HepG2 (cell line): ENCODE data around the gene FAM131C. TPM values are rescaled to one million over a fixed set of nuclear protein-coding genes. Genes with fewer than 3 reads are reported as not detected.

Source experiments
- AHR ChIP-seq: IDR thresholded peaks from 2 replicates; pipeline ENCODE4 v1.6.1; 2018; ENCODE audit warnings: missing genetic modification reagents, missing compliant biosample characterization
- CBFB ChIP-seq: sonication (generic); formaldehyde crosslinking; IDR thresholded peaks from 2 replicates; pipeline ENCODE4 v1.4.0; 2020; ENCODE audit warnings: missing genetic modification reagents
- HNF4G ChIP-seq, 2 experiments: sonication (generic) in 1 of 2; formaldehyde crosslinking in 1 of 2; IDR thresholded peaks; 2 replicates each; pipeline versions ENCODE4 v1.4.0 to v1.6.1; 2011 to 2020; ENCODE audit warnings: borderline replicate concordance in 2 of 2, low read depth in 2 of 2, mild to moderate bottlenecking in 2 of 2, low read length in 1 of 2, missing genetic modification reagents in 1 of 2, moderate library complexity in 1 of 2
- HNRNPH1 ChIP-seq: fragments of 200-400 bp; formaldehyde crosslinking; optimal IDR thresholded peaks from 2 replicates; pipeline ENCODE3; 2017; ENCODE audit warnings: mild to moderate bottlenecking, low read depth, low read length
- JARID2 ChIP-seq: sonication (generic); formaldehyde crosslinking; IDR thresholded peaks from 2 replicates; pipeline ENCODE4 v1.8.1; 2023; ENCODE audit warnings: missing genetic modification reagents, inconsistent platforms; ENCODE audit not compliant: insufficient replicate concordance
- MATR3 ChIP-seq: sonication (generic); formaldehyde crosslinking; IDR thresholded peaks from 2 replicates; pipeline ENCODE4 v1.4.0; 2020; ENCODE audit warnings: missing genetic modification reagents
- MEIS2 ChIP-seq: sonication (generic); formaldehyde crosslinking; IDR thresholded peaks from 2 replicates; pipeline ENCODE4 v1.9.0; 2021; ENCODE audit warnings: mild to moderate bottlenecking, missing genetic modification reagents
- MTA1 ChIP-seq: sonication (generic); formaldehyde crosslinking; IDR thresholded peaks from 2 replicates; pipeline ENCODE4 v1.4.0; 2020; ENCODE audit warnings: missing genetic modification reagents, mild to moderate bottlenecking, borderline replicate concordance
- MXI1 ChIP-seq: IDR thresholded peaks from 3 replicates; pipeline ENCODE4 v1.6.1; 2012; ENCODE audit warnings: low read depth, low read length, inconsistent platforms, borderline replicate concordance
- RAD21 ChIP-seq: fragments of 450-650 bp; formaldehyde crosslinking; IDR thresholded peaks from 2 replicates; pipeline ENCODE4 v1.5.0; 2020; ENCODE audit warnings: mild to moderate bottlenecking
- TOE1 ChIP-seq: sonication (generic); formaldehyde crosslinking; IDR thresholded peaks from 2 replicates; pipeline ENCODE4 v1.4.0; 2020; ENCODE audit warnings: mild to moderate bottlenecking, missing genetic modification reagents
- ZC3H4 ChIP-seq: sonication (generic); formaldehyde crosslinking; IDR thresholded peaks from 2 replicates; pipeline ENCODE4 v1.4.0; 2020; ENCODE audit warnings: missing genetic modification reagents, borderline replicate concordance
- ZNF121 ChIP-seq: sonication (generic); formaldehyde crosslinking; IDR thresholded peaks from 2 replicates; pipeline ENCODE4 v1.5.0; 2020; ENCODE audit warnings: mild to moderate bottlenecking, missing genetic modification reagents
- ZNF138 ChIP-seq: sonication (generic); formaldehyde crosslinking; IDR thresholded peaks from 2 replicates; pipeline ENCODE4 v1.5.0; 2020; ENCODE audit warnings: mild to moderate bottlenecking, low read depth, missing genetic modification reagents
- ZNF180 ChIP-seq: sonication (generic); formaldehyde crosslinking; IDR thresholded peaks from 2 replicates; pipeline ENCODE4 v1.4.0; 2020; ENCODE audit warnings: low read depth, missing genetic modification reagents, borderline replicate concordance
- ZNF382 ChIP-seq: sonication (generic); formaldehyde crosslinking; IDR thresholded peaks from 2 replicates; pipeline ENCODE4 v1.5.0; 2020; ENCODE audit warnings: missing genetic modification reagents, mild to moderate bottlenecking, borderline replicate concordance
- ZNF709 ChIP-seq: sonication (generic); formaldehyde crosslinking; IDR thresholded peaks from 2 replicates; pipeline ENCODE4 v1.5.0; 2020; ENCODE audit warnings: mild to moderate bottlenecking, missing genetic modification reagents
- polyA plus RNA-seq, 8 experiments: library from polyadenylated mRNA; depleted of rRNA in 3 of 8; stranded (reverse) in 7 of 8; unstranded in 1 of 8; fragments of >200 nt; fragmentation: Illumina TruSeq in 4 of 8; extraction: Trizol in 4 of 8; gene quantifications; 2 replicates each; pipeline versions ENCODE4 v1.2.1 to v1.2.3, GENCODE V29; 2011 to 2016; ENCODE audit warnings: low read depth in 4 of 8, missing spikeins in 1 of 8, mixed read lengths in 1 of 8; ENCODE audit not compliant: insufficient read depth in 1 of 8
- total RNA-seq, 5 experiments: library from RNA; depleted of rRNA; stranded (reverse); fragments of >200 nt; fragmentation: Illumina TruSeq; extraction: Trizol; gene quantifications; 2 replicates each; pipeline ENCODE4 v1.2.3, GENCODE V29; 2016; ENCODE audit warnings: low read depth in 1 of 5
- TF ChIP-seq, protein P1 (sequence below): sonication (generic); formaldehyde crosslinking; IDR thresholded peaks from 2 replicates; pipeline ENCODE4 v1.8.0; 2022; ENCODE audit warnings: missing genetic modification reagents, mild to moderate bottlenecking, inconsistent platforms, borderline replicate concordance
- TF ChIP-seq, protein P2 (sequence below): sonication (generic); formaldehyde crosslinking; conservative IDR thresholded peaks from 2 replicates; pipeline ENCODE4 v1.8.0; 2022; ENCODE audit warnings: low read depth, missing genetic modification reagents
- TF ChIP-seq, protein P3 (sequence below): sonication (generic); formaldehyde crosslinking; conservative IDR thresholded peaks from 2 replicates; pipeline ENCODE4 v1.8.0; 2022; ENCODE audit warnings: mild to moderate bottlenecking, moderate library complexity, missing genetic modification reagents
- TF ChIP-seq, protein P4 (sequence below): sonication (generic); formaldehyde crosslinking; IDR thresholded peaks from 2 replicates; pipeline ENCODE4 v1.9.0; 2021; ENCODE audit warnings: missing genetic modification reagents, borderline replicate concordance
- TF ChIP-seq, protein P5 (sequence below): sonication (generic); formaldehyde crosslinking; conservative IDR thresholded peaks from 2 replicates; pipeline ENCODE4 v1.4.0; 2020; ENCODE audit warnings: missing genetic modification reagents

FAM131C gene
- total and polyA plus RNA-seq, 2 of the 13 experiments (the other 11 are each of a cell fraction or from before 2014, with no cell fraction given) = 0.07 TPM; not detected in 1

DNA sequence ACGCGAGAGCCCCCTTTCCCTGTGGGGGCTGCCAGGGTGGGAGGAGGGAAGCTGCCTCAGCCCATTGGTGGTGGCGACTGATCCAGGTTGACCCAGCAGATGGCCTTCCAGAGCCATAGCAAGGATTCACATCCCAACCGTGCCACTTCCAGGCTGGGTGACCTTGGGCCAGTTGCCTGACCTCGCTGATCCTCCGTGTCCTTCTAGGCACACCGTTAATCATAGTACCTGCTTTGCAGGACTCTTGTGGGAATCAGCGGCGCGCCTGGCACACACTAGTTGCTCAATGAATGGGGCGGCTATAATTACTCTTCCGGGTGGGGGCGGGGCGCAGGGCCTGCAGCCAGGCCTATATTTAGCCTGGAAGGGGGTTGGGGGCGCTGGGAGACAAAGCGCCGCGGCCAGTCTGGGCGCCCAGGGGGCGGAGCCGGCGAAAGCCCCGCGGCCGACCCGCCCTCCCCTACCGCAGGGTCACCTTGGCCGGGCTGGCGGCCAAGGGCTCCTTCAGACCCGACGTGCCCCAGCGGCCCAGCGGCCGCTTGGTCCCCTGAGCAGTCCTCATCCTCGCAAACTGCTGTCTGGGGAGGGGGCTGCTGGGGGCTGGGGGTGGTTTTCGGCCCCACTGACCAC is 60.7 kb downstream of the FAM131C start (continued):
- TF ChIP-seq MTA1 (no peak), CBFB (CRISPR knock-in tag) (no peak), AHR (CRISPR knock-in tag) (no peak), ZNF709 (no peak), ZNF138 (CRISPR knock-in tag) (no peak), MXI1 (no peak), MEIS2 (CRISPR knock-in tag) (no peak; the same call in 1 of the 2 replicates), ZNF121 (CRISPR knock-in tag) (no peak), RAD21 (CRISPR knock-in tag) (no peak), HNRNPH1 (no peak), MATR3 (CRISPR knock-in tag) (no peak), ZC3H4 (CRISPR knock-in tag) (no peak), TOE1 (CRISPR knock-in tag) (no peak), JARID2 (CRISPR knock-in tag) (no peak), HNF4G (IDR thresholded peaks at IDR 0.05; ENCODE audit: borderline replicate concordance, low read depth, low read length) (no peak), HNF4G (CRISPR knock-in tag; IDR thresholded peaks at IDR 0.05; ENCODE audit: borderline replicate concordance, low read depth) (no peak), ZNF382 (CRISPR knock-in tag) (no peak), ZNF180 (CRISPR knock-in tag) (no peak)
- TF ChIP-seq, protein P1, sequence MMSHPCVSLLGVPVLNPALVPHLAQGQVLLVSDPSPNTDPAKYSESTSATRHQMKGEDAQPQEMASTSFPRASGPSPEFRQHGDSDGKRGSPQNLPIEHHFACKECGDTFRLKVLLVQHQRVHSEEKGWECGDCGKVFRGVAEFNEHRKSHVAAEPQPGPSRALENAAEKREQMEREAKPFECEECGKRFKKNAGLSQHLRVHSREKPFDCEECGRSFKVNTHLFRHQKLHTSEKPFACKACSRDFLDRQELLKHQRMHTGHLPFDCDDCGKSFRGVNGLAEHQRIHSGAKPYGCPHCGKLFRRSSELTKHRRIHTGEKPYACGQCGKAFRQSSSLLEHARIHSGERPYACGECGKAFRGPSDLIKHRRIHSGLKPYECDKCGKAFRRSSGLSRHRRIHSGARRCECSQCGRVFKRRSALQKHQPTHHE = no peak
- TF ChIP-seq, protein P2, sequence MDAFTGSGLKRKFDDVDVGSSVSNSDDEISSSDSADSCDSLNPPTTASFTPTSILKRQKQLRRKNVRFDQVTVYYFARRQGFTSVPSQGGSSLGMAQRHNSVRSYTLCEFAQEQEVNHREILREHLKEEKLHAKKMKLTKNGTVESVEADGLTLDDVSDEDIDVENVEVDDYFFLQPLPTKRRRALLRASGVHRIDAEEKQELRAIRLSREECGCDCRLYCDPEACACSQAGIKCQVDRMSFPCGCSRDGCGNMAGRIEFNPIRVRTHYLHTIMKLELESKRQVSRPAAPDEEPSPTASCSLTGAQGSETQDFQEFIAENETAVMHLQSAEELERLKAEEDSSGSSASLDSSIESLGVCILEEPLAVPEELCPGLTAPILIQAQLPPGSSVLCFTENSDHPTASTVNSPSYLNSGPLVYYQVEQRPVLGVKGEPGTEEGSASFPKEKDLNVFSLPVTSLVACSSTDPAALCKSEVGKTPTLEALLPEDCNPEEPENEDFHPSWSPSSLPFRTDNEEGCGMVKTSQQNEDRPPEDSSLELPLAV (CRISPR knock-in tag) = no peak
- TF ChIP-seq, protein P3, sequence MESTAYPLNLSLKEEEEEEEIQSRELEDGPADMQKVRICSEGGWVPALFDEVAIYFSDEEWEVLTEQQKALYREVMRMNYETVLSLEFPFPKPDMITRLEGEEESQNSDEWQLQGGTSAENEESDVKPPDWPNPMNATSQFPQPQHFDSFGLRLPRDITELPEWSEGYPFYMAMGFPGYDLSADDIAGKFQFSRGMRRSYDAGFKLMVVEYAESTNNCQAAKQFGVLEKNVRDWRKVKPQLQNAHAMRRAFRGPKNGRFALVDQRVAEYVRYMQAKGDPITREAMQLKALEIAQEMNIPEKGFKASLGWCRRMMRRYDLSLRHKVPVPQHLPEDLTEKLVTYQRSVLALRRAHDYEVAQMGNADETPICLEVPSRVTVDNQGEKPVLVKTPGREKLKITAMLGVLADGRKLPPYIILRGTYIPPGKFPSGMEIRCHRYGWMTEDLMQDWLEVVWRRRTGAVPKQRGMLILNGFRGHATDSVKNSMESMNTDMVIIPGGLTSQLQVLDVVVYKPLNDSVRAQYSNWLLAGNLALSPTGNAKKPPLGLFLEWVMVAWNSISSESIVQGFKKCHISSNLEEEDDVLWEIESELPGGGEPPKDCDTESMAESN (CRISPR knock-in tag) = 0 out of 2 replicates have a peak, but pooled peaks have one; percentile 27
- TF ChIP-seq, protein P4, sequence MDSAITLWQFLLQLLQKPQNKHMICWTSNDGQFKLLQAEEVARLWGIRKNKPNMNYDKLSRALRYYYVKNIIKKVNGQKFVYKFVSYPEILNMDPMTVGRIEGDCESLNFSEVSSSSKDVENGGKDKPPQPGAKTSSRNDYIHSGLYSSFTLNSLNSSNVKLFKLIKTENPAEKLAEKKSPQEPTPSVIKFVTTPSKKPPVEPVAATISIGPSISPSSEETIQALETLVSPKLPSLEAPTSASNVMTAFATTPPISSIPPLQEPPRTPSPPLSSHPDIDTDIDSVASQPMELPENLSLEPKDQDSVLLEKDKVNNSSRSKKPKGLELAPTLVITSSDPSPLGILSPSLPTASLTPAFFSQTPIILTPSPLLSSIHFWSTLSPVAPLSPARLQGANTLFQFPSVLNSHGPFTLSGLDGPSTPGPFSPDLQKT (CRISPR knock-in tag) = no peak
- TF ChIP-seq, protein P5, sequence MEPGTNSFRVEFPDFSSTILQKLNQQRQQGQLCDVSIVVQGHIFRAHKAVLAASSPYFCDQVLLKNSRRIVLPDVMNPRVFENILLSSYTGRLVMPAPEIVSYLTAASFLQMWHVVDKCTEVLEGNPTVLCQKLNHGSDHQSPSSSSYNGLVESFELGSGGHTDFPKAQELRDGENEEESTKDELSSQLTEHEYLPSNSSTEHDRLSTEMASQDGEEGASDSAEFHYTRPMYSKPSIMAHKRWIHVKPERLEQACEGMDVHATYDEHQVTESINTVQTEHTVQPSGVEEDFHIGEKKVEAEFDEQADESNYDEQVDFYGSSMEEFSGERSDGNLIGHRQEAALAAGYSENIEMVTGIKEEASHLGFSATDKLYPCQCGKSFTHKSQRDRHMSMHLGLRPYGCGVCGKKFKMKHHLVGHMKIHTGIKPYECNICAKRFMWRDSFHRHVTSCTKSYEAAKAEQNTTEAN = no peak
